NT2/D1 (cell line): ENCODE measurements around the gene NR2E1.

Experiments used
- SUZ12 ChIP-seq: IDR thresholded peaks from 2 replicates; pipeline ENCODE4 v1.6.1; 2011; ENCODE audit not compliant: insufficient read length, insufficient read depth; ENCODE audit errors: extremely low read depth
- YY1 ChIP-seq: IDR thresholded peaks from 2 replicates; pipeline ENCODE4 v1.6.1; 2011; ENCODE audit not compliant: insufficient read length, insufficient read depth

DNA sequence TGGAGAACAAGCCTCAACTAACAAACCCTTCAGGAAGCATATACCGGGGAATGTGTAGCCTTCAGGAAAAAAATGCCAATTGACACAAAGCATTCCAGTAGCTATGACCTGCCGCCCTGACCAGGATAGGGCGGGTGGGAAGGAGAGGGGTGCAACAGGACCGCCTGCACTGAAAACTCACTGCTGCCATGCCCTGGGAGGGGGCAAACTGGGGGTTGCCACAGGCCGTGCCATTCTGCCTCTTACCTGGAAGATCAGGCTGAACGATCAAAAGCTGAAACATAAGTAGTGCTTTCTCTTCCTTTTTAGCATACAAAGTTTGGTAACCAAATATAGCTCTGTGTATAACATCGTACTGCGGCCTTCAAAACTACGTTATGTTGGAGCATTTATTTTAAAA, 21.7 kb downstream of the NR2E1 start:
- TF ChIP-seq YY1 (no peak), SUZ12 (no peak)
